Measurements from ENCODE around the gene SHISAL1. TPM values are rescaled to one million over a fixed set of nuclear protein-coding genes. Genes with fewer than 3 reads are reported as not detected.
A peak's percentile ranks its signal among the peaks of the same experiment; 100 is the strongest.
"Not testable (repeated sequence)": the region's sequence is repeated elsewhere in the genome, so short reads cannot be mapped to it uniquely, and the experiment has no call there.

The SHISAL1 gene
- total RNA-seq, 1 experiment from 2014 or later: 0.58 TPM

GRCh38 chr22:44242946-44243724 is 69.6 kb downstream of the SHISAL1 start:
- in situ Hi-C loops (cut with HindIII; ENCODE audit: low pct_unique_long_range_greater_than_20kb, low sequenced_read_pairs): no loop called here
- DNase-seq (ENCODE audit: low read depth, low spot score): no peak

GRCh38 chr22:44241121-44241520 is 71.6 kb downstream of the SHISAL1 start:
- in situ Hi-C loops (cut with HindIII; ENCODE audit: low pct_unique_long_range_greater_than_20kb, low sequenced_read_pairs); DNase-seq (ENCODE audit: low read depth, low spot score): not testable (repeated sequence)

DNA sequence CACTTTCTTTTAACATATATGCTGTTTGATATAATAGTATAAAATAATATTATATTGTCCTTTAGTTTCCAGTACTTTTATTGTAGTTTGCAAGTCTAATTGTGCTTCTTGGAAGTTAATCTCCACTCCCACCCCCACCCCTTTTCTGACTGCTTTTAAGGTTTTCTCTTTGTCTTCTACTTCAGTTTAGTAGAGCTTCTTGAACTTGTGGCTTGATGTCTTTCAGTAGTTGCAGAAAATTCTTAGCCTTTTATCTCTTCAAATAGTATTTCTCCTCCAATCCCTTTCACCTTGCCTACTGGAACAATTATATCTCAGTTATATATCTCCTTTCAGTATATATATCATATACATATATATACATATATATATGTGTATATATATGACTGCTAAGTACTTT is 75.5 kb downstream of the SHISAL1 start:
- in situ Hi-C loops (cut with HindIII; ENCODE audit: low pct_unique_long_range_greater_than_20kb, low sequenced_read_pairs): no loop called here
- no peak for DNase-seq (ENCODE audit: low read depth, low spot score)

- in situ Hi-C loops (cut with HindIII; ENCODE audit: low pct_unique_long_range_greater_than_20kb, low sequenced_read_pairs); DNase-seq (ENCODE audit: low read depth, low spot score): not testable (repeated sequence)
Observed at GRCh38 chr22:44234372-44234771, 78.4 kb downstream of the SHISAL1 start.

GRCh38 chr22:44231233-44231632 is 81.5 kb downstream of the SHISAL1 start:
- in situ Hi-C loops (cut with HindIII; ENCODE audit: low pct_unique_long_range_greater_than_20kb, low sequenced_read_pairs): no loop called here
- DNase-seq (ENCODE audit: low read depth, low spot score): no peak

GRCh38 chr22:44229809-44230208 is 82.9 kb downstream of the SHISAL1 start:
- in situ Hi-C loops (cut with HindIII; ENCODE audit: low pct_unique_long_range_greater_than_20kb, low sequenced_read_pairs): no loop called here
- DNase-seq (ENCODE audit: low read depth, low spot score): no peak

- peak; percentile 62 for DNase-seq (ENCODE audit: low read depth, low spot score)
- in situ Hi-C loops (cut with HindIII; ENCODE audit: low pct_unique_long_range_greater_than_20kb, low sequenced_read_pairs): no loop called here
Observed at GRCh38 chr22:44229331-44229730, 83.4 kb downstream of the SHISAL1 start.

- no peak for DNase-seq (ENCODE audit: low read depth, low spot score)
- in situ Hi-C loops (cut with HindIII; ENCODE audit: low pct_unique_long_range_greater_than_20kb, low sequenced_read_pairs): no loop called here
Observed at GRCh38 chr22:44225812-44226211, 86.9 kb downstream of the SHISAL1 start.

DNA sequence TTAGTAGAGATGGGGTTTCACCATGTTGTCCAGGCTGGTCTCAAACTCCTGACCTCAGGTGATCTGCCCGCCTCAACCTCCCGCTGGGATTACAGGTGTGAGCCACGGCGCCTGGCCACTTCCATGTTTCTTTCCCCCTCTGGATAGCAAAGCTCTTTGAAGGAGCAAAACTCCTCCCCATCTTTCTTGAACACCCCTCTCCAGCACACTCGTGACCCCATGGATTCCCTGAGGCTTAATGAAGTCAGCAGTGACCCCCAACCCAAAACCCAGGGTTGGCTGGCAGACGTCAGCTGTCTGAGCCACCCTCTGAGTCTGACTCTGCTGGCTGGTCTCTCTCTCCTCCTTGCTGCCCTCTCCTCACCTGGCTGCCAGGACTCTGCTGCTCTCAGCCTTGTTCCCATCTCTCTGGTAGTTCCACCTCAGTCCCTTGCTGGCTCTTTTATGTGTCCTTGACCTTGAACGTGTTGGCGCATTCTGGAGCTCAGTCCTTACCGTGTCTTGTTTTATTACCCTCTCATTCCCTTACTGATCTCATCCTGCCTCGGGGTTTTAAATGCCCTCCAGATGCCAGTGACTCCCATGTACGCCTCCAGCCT is 87.6 kb downstream of the SHISAL1 start:
- in situ Hi-C loops (cut with HindIII; ENCODE audit: low pct_unique_long_range_greater_than_20kb, low sequenced_read_pairs): no loop called here
- no peak for DNase-seq (ENCODE audit: low read depth, low spot score)

- DNase-seq (ENCODE audit: low read depth, low spot score): no peak
Observed at GRCh38 chr22:44224166-44224565, 88.6 kb downstream of the SHISAL1 start.

DNA sequence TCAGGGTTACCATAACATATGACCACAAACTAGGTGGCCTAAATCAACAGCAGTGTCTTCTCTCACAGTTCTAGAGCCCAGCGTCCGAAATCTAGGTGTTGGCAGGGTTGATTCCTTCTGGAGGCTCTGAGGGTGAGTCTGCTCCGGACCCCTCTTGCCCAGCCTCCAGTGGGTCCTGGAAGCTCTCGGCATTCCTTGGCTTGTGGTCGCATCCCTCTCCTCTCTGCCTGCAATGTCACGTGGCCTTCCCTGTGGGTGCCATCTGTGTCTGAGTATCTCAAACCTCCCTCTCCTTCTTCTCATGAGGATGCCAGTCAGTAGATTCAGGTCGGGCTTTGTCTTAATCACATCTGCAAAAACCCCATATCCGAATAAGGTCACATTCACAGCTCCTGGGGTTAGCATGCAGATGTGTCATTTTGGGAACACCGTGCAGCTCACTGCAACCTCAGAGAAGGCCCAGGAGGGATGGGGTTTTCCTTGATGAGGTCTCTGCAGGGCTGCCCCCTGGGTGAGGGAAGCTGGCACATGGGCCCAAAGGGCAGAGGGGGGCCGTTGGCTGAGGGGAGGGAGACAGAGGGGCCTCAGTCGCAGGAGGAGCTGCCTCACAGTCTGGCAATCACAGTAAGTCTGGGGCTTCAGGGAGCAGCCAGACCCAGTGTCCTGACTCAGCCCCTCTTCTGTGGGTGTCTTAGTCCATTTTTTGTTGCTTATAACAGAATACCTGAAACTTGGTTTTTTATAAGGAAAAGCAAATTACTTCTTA is 90.9 kb downstream of the SHISAL1 start:
- in situ Hi-C loops (cut with HindIII; ENCODE audit: low pct_unique_long_range_greater_than_20kb, low sequenced_read_pairs): no loop called here

More at GRCh38 chr22:44224166-44224565, 88.6 kb downstream of the SHISAL1 start:
- in situ Hi-C loops (cut with HindIII; ENCODE audit: low pct_unique_long_range_greater_than_20kb, low sequenced_read_pairs): no loop called here

GRCh38 chr22:44220727-44221680 is 91.7 kb downstream of the SHISAL1 start:
- in situ Hi-C loops (cut with HindIII; ENCODE audit: low pct_unique_long_range_greater_than_20kb, low sequenced_read_pairs): no loop called here
- no peak for DNase-seq (ENCODE audit: low read depth, low spot score)

More for the DNA sequence above, 90.9 kb downstream of the SHISAL1 start:
- DNase-seq (ENCODE audit: low read depth, low spot score): no peak

GRCh38 chr22:44219101-44219870 is 93.5 kb downstream of the SHISAL1 start:
- in situ Hi-C loops (cut with HindIII; ENCODE audit: low pct_unique_long_range_greater_than_20kb, low sequenced_read_pairs): no loop called here
- no peak for DNase-seq (ENCODE audit: low read depth, low spot score)

DNA sequence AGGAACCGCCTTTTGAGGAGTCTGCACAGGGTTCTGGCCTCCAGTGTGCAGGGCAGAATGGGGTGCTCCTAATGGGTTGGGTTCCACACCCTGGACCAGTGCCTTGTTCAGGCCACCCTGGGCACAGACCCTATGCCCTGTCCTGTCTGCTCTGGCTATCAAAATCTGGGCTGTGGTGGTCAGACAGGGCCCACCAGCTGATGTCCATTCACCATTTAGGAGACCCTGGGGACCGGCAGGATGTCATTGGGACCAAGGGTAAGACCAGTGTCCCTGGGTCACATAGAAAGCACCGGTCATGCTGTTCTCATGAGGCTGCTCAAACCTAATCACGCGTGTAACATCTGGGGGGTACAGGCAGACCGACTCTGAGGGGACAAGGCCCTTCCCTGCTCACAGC is 94.7 kb downstream of the SHISAL1 start:
- in situ Hi-C loops (cut with HindIII; ENCODE audit: low pct_unique_long_range_greater_than_20kb, low sequenced_read_pairs): no loop called here
- no peak for DNase-seq (ENCODE audit: low read depth, low spot score)

DNA sequence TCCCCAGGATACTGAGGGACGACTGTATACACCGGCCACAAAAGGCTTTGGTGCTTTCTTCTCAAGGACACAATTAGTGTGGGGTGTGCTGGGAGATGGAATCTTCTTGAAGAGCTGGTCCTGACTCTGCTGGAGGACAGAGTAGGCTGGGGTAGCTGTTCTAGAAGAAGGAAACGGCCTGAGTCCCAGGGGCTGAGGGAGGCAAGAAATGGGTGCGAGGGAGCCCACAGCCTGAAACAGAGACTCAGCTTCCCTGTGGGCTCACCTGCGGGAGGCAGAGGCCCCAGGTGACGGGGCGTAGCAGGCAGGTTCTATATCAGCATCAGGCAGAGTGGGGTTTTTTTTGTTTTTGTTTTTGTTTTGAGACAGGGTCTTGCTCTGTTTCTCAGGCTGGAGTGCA is 95.4 kb downstream of the SHISAL1 start:
- no peak for DNase-seq (ENCODE audit: low read depth, low spot score)
- in situ Hi-C loops (cut with HindIII; ENCODE audit: low pct_unique_long_range_greater_than_20kb, low sequenced_read_pairs): no loop called here

GRCh38 chr22:44215287-44215686 is 97.5 kb downstream of the SHISAL1 start:
- no peak for DNase-seq (ENCODE audit: low read depth, low spot score)
- in situ Hi-C loops (cut with HindIII; ENCODE audit: low pct_unique_long_range_greater_than_20kb, low sequenced_read_pairs): no loop called here

DNA sequence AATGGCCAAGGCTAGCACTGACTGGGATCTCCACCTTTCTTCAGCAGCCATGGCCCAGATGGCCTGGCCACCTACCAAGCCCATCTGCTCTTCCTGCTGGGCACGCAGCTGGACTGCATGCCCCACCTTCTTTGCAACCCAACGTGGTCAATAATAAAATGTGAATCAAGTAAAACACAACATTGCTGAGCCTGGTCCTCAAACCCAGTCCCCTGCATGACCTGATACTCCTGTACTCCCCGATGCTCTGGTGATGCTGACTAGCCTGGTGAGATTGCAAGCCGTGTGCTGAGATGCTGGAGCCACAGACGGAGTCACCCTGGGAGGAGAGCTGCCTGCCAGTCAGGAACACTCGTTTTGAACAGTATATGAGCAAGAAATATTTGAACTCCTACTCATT is 98.0 kb downstream of the SHISAL1 start:
- in situ Hi-C loops (cut with HindIII; ENCODE audit: low pct_unique_long_range_greater_than_20kb, low sequenced_read_pairs): no loop called here
- no peak for DNase-seq (ENCODE audit: low read depth, low spot score)

All from SK-MEL-5 (cell line).